SK-N-MC (cell line): ENCODE measurements around the gene POU2AF2.

Experiments
- EZH2 ChIP-seq: fragments of 200-600 bp; sonication (generic); IDR thresholded peaks from one replicate; pipeline ENCODE4 v1.6.1; 2017; ENCODE audit warnings: antibody characterized with exemption
- POLR2AphosphoS5 ChIP-seq: IDR thresholded peaks from 2 replicates; pipeline ENCODE4 v1.6.1; 2012; ENCODE audit warnings: mild to moderate bottlenecking, low read depth, low read length, borderline replicate concordance

DNA sequence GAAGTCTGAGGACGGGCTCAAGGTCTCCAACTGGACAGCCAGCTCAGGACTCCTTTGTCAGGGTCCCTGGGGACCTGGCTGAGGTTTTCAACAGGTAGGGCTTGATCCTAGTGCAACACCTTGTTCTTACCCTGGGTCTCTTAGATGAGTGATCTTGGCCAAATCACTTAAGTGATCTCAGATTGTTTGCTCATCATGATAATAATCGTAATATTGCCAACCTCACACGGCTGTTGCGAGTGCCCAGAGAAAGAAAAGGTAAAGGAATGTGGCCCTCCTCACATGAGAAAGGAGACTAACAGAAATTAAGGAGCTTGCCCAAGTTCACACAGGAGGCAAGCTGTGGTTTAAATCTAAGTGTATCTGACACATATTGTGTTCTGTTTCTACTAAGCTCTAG lies 81.3 kb downstream of the POU2AF2 start:
- TF ChIP-seq EZH2 (no peak), POLR2AphosphoS5 (no peak)
